T-helper 2 cell (primary cell): Measurements from ENCODE around the gene SLC66A1.
"Not testable (repeated sequence)": the region's sequence is repeated elsewhere in the genome, so short reads cannot be mapped to it uniquely, and the experiment has no call there.

Source experiments
- DNase-seq, 5 experiments: peaks; one replicate each; pipeline versions ENCODE4 v3.0.0 to v3.0.0-alpha.2; 2012 to 2022
- total RNA-seq, 2 donors: gene quantifications; one replicate each; lab custom pipeline; 2026; lab: John Stamatoyannopoulos, UW

Gene SLC66A1
- 5.0 to 5.3 reads per million in 2 donors for total RNA-seq

DNA sequence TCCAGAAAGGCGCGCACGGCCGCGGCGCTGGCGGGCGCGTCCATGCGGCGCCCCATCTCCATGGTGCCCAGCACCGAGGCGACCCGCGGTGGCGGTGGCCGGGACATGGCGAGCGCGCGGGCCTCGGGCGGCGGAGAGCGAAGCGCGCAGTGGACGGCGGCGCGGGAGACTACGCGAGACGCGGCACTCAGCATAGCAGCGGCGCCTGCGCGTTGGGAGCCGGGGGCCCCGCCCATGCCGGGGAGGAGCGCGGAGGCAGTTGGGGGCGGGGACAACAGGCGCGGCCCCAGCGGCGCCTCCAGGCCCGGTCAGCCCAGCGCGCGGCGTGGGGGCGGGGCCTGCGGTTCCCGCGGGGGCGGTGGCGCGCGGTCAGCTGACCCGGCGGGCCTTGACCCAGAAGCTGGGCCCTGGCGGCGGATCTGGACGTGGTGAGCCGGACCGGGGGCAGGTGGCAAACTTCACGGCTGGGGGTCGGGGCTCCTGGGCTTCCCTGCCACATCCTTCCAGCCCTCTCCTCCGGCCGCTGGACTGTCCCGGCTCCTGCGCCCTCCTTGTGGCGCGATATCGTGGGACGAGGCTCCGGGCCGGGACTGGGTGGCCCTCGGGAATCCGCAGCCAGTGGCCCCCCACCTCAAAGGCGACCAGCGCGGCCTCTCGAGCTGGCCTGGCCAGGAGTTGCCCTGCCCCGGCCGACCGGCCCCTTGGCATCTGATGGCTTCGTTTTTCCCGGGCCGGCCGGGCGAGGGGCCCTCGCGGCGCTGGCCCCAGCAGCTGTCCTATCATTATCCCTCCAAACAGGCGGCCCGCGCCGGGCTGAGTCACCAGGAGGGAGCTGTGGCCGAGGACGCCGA, at the start of gene SLC66A1, which contains the start of gene AKR7A2:
TSS of gene SLC66A1 (plus strand) at position 396 of the 851 bp plus-strand sequence. CDS start 5,352 bp downstream, outside the sequence.
TSS of gene AKR7A2 (minus strand) at position 214 of the 851 bp plus-strand sequence. CDS start at position 194, 20 bp downstream.
- DNase-seq, result peak; percentile 71 to 91 (median 80)

- no peak for DNase-seq
These were observed 49.4 kb upstream of the SLC66A1 start for GRCh38 chr1:19262744-19263143.

DNA sequence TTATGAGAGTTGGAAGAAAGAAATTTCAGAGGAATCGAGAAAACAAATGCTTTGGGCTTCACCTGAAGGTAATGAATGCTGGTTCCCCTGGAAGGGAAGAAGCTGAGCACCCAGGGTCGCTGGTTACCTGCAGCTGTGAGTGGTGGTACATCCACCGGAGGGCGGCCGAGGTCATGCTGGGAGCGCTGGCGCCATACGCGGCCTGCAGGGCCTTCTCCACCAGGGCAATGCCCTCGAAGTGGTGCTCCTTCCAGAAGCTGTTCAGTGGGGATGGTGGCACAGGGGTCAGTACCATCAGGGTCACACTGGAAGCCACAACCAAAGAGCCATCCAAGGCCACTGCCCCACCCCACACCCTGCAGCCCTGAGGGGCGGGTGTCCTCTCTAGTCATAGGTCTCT, 43.7 kb upstream of the SLC66A1 start:
- DNase-seq, result no peak

DNA sequence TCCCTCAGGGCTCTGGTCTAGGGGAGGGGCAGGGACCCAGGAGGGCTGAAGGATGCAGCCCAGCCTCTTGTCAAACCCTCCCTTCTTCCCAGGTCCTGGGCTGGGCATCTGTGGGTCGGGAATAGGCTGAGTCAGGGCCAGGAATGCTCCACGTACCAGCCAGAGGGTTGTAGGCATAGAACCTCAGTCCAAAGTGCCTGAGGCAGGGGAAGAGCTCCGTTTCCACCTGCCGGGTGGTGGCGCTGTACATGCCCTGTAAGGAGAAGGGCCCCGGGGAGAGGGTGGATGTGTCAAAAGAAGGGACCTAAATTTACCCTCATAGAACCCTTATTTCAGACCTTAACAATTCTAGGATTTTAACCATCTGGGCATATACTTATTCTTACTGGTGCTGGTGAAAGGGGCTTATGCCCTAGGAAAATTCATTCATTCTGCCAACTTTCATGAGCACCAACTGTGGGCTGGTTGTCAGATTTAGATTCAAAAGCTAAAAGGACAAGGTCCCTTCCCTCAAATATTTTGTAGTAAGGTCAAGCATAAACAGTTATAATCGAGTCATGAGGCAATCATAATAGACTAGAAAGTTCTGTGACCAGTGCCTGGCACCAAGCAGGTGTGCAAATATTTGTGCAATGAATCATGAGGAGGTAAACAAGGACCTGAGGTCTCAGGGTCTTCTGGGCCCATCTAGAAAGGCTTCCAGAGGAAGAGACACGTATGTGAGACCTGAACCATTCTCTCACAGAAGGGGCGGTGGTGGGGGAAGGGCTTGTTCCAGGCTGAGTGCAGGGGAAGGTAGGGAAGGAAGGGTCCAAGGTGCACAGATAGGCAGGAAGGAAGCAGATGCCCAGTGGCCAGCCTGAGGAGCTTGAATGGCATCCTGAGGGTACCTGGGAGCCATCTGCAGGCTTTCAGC, 42.4 kb upstream of the SLC66A1 start:
- not testable (repeated sequence) for DNase-seq

DNA sequence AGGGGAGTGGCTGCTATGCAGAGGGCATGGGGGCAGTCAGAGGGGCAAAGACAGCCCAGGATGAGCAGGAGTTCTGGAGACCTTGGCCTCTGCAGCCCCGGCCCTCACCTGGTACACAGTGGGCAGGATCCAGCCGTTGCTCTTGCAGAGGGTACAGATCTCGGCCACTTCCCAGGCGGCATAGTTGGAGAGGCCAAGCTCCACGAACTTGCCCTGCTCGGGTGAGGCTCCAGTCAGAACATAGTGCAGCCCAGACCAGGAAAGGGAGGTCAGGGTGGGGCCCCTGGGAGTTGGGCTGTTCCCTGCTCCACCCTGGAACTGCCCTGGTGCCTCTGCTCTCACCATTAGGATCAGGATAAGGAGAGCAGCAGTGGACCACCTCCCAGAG, 41.8 kb upstream of the SLC66A1 start:
- DNase-seq, result not testable (repeated sequence)

DNA sequence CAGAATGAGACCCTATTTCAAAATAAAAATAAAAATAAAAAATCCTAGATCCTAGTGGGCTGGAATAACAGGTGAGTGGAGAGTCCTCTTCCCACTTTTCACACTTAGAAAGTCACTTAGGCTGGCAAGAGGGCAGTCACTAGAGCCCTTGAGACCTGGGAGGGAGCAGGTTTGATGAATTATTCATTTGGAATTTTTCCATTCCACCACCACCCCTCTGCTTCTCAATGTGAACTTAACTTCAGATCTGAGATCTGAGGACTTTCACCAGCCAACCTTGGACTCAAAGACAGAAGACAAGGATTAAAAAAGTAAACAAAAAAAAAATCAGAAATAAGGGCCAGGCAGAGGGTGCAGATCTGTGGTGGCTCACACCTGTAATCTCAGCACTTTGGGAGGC, 40.1 kb upstream of the SLC66A1 start:
- DNase-seq, result no peak

DNA sequence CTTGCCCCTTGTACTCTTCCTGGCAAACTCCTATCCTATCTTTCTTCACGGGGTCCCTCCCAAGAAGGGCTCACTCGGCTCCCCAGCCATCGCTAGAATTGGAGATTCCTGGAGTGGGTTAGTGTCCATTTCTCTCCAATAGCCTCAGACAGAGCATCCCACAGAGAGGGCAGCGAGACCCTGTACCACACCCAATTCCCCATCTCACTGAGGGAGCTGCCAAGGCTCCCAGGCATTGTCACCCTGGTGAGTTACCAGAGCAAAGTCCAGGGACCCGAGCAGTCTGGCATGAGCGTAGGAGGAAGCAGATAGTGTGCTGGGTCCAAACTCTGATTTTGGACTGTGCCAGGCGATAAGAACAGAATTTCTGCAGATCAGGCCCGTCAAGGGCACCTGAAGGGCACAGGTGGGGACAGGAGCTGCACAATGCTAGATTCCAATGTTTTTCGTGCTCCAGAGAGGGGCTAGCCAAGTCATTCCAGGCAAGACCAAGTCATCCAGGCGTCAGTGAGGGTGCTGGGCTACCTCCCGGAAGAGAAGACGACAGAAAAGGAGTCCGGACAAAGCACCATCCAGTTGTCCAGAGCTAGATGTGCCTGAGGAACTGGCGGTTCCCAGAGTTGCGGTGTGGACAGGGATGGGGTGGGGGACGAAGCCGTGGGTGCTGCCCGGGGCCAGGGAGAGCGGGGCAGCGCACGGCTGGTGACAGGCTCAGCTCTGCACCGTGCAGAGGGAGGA, 38.9 kb upstream of the SLC66A1 start:
- DNase-seq, result no peak

GRCh38 chr1:19273844-19274531, 38.1 kb upstream of the SLC66A1 start:
- DNase-seq, result not testable (repeated sequence)

GRCh38 chr1:19274636-19275035, 37.5 kb upstream of the SLC66A1 start:
- no peak for DNase-seq

DNA sequence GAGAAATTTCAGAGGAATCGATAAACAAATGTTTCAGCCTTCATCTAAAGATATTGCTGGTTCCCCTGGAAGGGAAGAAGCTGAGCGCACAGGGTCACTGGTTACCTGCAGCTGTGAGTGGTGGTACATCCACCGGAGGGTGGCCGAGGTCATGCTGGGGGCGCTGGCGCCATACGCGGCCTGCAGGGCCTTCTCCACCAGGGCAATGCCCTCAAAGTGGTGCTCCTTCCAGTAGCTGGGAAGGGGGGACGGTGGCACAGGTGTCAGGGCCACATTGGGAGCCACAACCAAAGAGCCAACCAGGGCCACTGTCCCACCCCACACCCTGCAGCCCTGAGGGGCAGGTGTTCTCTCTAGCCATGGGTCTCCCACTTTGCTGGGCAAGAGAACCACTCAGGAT, 28.2 kb upstream of the SLC66A1 start:
- no peak for DNase-seq

GRCh38 chr1:19284881-19285280, 27.2 kb upstream of the SLC66A1 start:
- DNase-seq, result no peak

GRCh38 chr1:19285366-19285765, 26.8 kb upstream of the SLC66A1 start:
- DNase-seq, result not testable (repeated sequence)

GRCh38 chr1:19285807-19286206, 26.3 kb upstream of the SLC66A1 start:
- DNase-seq, result not testable (repeated sequence)

DNA sequence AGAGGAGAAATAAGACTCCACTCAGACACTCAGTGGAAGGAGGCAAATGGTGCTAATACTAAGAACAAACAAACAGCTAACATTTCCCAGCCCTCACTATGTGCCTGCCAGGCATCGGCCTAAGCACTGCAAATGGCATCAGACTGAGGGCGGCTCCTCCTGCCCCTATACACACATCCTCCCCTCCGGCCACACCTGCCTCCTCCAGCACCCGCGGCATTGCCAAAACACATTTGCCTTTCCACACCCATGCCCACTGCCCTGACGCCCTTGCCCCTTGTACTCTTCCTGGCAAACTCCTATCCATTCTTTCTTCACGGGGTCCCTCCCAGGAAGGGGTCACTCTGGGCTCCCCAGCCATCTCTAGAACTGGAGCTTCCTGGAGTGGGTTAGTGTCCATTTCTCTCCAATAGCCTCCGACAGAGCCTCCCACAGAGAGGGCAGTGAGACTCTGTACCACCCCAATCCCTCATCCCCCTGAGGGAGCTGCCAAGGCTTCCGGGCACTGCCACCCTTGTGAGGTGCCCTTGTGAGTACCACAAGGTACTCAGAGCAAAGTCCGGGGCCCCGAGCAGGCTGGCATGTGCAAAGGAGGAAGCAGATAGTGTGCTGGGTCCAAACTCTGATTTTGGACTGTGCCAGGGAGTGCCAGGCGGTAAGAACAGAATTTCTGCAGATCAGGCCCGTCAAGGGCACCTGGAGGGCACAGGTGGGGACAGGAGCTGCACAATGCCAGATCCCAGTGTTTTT, 24.5 kb upstream of the SLC66A1 start:
- DNase-seq, result no peak

DNA sequence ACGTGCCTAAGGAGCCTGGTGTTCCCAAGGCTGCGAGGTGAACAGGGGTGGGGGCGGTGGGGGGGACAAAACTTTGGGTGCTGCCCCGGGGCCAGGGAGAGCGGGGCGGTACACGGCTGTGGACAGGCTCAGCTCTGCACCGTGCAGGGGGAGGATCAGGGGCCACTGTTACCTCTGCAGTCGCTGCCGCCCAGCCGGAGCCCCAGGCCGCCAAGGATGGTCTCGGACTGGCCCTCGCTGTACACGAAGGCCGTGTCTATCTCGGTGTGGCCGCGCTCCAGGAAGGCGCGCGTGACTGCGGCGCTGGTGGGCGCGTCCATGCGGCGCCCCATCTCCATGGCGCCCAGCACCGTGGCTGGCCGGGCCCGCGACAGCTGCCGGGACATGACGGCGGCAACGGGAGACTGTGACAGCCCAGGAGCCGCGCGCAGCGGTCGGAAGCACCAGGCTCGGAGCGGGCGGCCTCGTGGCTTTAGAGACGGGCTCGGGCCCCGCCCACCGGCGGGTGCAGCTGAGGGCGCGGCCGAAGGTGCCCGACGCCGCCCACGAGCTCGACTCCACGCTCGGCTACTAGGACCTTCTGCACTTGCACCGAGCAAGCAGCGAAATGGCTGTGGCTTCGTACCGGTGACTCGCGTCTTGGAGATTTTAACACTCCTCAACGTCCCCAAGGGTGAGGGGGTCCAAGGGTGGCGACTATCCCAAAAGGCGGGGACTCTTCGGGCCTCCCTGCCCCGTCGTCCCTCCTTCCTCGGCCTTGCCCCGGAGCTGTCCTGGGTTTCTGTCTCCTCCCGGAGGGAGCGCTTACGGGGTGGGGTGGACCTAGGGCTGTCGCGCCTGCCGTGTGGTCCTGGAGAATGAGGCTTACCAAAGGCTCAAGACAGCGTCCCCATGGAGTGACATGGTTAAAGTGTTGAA, 23.5 kb upstream of the SLC66A1 start, which contains the start of gene AKR7A3:
TSS of gene AKR7A3 (minus strand) at position 447 of the 918 bp plus-strand sequence. CDS start at position 386, 61 bp downstream.
- peak in 4 of 5 experiments; percentile 40 to 77 (median 44) for DNase-seq

- no peak for DNase-seq
These were observed 22.9 kb upstream of the SLC66A1 start for GRCh38 chr1:19289244-19289643.

- DNase-seq, result no peak
These were observed 17.5 kb upstream of the SLC66A1 start for GRCh38 chr1:19294638-19295037.

DNA sequence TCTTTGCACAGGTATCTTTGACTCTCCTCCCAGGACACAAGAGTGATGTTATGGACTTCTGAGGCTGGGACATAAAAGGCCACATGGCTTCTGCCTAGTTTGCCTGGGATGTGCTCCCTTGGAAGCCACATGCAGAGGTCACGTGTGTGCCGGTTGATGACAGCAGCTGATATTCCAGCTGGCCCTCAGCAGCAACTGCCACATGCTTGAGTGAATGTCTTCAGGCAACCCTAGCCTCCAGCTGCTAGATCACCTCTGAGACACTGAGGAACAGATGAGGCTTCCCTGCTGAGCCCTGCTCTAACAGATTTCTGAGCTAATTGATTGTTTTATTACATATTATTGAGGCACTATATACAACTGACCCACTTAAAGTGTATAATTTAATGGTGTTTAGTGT, 11.9 kb upstream of the SLC66A1 start:
- DNase-seq, result no peak

- not testable (repeated sequence) for DNase-seq
These were observed 8.0 kb upstream of the SLC66A1 start for GRCh38 chr1:19304081-19304480.

- no peak for DNase-seq
These were observed 6.2 kb upstream of the SLC66A1 start for GRCh38 chr1:19305880-19306279.
